Tibial artery (tissue), 4 donors: ENCODE data around the gene DPM2.
A peak's percentile ranks its signal among the peaks of the same experiment; 100 is the strongest.

Experiments used
- DNase-seq, 2 donors: peaks; one replicate each; pipeline ENCODE4 v3.0.0-alpha.2; 2019
- H3K27ac ChIP-seq, 2 donors: fragments of 200-600 bp; sonication (generic) in 1 of 2; 1 replicate in 1 of 2; 2 replicates in 1 of 2; pipeline ENCODE4 v1.5.1; 2018 to 2019; ENCODE audit warnings: mild to moderate bottlenecking in 1 of 2
- H3K27me3 ChIP-seq, 2 donors: fragments of 200-600 bp; sonication (generic) in 1 of 2; one replicate each; pipeline versions ENCODE4 v1.5.1 to v1.6.0; 2016 to 2019
- H3K36me3 ChIP-seq, 3 donors: fragments of 200-600 bp; sonication (generic) in 2 of 3; one replicate each; pipeline ENCODE4 v1.5.1; 2016 to 2019; ENCODE audit warnings: mild to moderate bottlenecking in 2 of 3
- H3K4me1 ChIP-seq, 4 donors: fragments of 200-600 bp; sonication (generic) in 2 of 4; 1 replicate in 3 of 4; 2 replicates in 1 of 4; pipeline ENCODE4 v1.5.1; 2016 to 2019
- H3K4me3 ChIP-seq, 2 donors: fragments of 200-600 bp; sonication (generic) in 1 of 2; 1 replicate in 1 of 2; 2 replicates in 1 of 2; pipeline ENCODE4 v1.5.1; 2018 to 2019; ENCODE audit warnings: mild to moderate bottlenecking in 2 of 2
- H3K9me3 ChIP-seq, 3 donors: fragments of 200-600 bp; sonication (generic) in 1 of 3; one replicate each; pipeline ENCODE4 v1.5.1; 2016 to 2019
- intact Hi-C: fragments of 100-400 bp; cut with DNase I; formaldehyde crosslinking; loops from one replicate; pipeline ENCODE4 v1.15.0; 2023; ENCODE audit warnings: low total_unique reads
- TF ChIP-seq, protein P1 (sequence below), 2 experiments: fragments of 200-600 bp in 1 of 2; fragments of 450-650 bp in 1 of 2; IDR thresholded peaks; one replicate each; pipeline ENCODE4 v1.5.1; 2017 to 2019; ENCODE audit warnings: antibody characterized with exemption in 2 of 2, mild to moderate bottlenecking in 1 of 2, moderate library complexity in 1 of 2

The DPM2 gene

GRCh38 chr9:127915801-127916719 lies 21.6 kb downstream of the DPM2 start:
- TF ChIP-seq, protein P1, sequence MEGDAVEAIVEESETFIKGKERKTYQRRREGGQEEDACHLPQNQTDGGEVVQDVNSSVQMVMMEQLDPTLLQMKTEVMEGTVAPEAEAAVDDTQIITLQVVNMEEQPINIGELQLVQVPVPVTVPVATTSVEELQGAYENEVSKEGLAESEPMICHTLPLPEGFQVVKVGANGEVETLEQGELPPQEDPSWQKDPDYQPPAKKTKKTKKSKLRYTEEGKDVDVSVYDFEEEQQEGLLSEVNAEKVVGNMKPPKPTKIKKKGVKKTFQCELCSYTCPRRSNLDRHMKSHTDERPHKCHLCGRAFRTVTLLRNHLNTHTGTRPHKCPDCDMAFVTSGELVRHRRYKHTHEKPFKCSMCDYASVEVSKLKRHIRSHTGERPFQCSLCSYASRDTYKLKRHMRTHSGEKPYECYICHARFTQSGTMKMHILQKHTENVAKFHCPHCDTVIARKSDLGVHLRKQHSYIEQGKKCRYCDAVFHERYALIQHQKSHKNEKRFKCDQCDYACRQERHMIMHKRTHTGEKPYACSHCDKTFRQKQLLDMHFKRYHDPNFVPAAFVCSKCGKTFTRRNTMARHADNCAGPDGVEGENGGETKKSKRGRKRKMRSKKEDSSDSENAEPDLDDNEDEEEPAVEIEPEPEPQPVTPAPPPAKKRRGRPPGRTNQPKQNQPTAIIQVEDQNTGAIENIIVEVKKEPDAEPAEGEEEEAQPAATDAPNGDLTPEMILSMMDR (IDR thresholded peaks at IDR 0.05), result no peak
- intact Hi-C loops, result loop anchor here (5.0 kb wide), 1 partner anchor 304 kb away; the partner anchor contains the start of gene STXBP1
- Histone ChIP-seq H3K27me3 (no peaks in the 10 kb centered on the region), H3K27ac (peak overlapping the region; percentile 74 to 87), H3K9me3 (no peaks in the 10 kb centered on the region), H3K36me3 (peaks cover 10 to 30% (median 20%) of the 10 kb centered on the region in 3 donors), H3K4me1 (peaks cover 0 to 56% (median 39%) of the 10 kb centered on the region in 4 donors), H3K4me3 (peak overlapping the region; percentile 76 to 81)
- DNase-seq, result peak in 1 of 2 donors; percentile 67

DNA sequence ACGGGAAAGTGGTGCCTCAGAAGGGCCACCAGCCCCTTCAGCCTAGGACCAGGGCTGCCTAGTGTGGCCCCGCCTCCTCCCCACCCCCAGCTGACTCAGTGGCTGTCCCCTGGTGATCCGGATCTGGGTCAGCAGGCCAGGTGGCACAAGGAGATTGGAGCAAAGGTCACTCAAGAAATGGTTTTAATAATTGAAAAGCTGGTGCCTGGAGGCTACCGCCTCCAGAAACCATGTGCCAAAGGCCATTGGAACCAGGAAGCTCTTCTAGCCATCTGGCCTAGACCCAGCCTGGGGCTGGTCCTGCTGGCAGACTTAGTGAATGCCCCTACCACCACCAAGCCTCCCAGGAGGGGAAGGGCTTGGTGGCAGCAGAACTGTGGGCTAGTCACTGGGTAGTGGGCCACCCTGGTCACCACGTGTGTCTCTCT lies 22.3 kb downstream of the DPM2 start:
- Histone ChIP-seq H3K36me3 (peaks cover 10 to 37% (median 26%) of the 10 kb centered on the region in 3 donors), H3K4me3 (peak overlapping the region; percentile 76 to 81), H3K27ac (peak overlapping the region; percentile 74 to 87), H3K4me1 (peaks cover 0 to 54% (median 38%) of the 10 kb centered on the region in 4 donors), H3K27me3 (no peaks in the 10 kb centered on the region), H3K9me3 (no peaks in the 10 kb centered on the region)
- DNase-seq, result peak in 1 of 2 donors; percentile 69
- TF ChIP-seq, protein P1 (IDR thresholded peaks at IDR 0.05), result no peak
- intact Hi-C loops, result loop anchor here (5.0 kb wide), 1 partner anchor 303 kb away; the partner anchor contains the start of gene STXBP1

GRCh38 chr9:127913682-127914081 lies 24.0 kb downstream of the DPM2 start:
- Histone ChIP-seq H3K9me3 (no peaks in the 10 kb centered on the region), H3K36me3 (peaks cover 10 to 49% (median 36%) of the 10 kb centered on the region in 3 donors), H3K4me1 (peaks cover 0 to 38% (median 33%) of the 10 kb centered on the region in 4 donors), H3K27me3 (no peaks in the 10 kb centered on the region), H3K4me3 (no peak overlapping the region), H3K27ac (no peak overlapping the region)
- no peak for DNase-seq
- TF ChIP-seq, protein P1 (IDR thresholded peaks at IDR 0.05), result no peak
- intact Hi-C loops, result no loop called here

DNA sequence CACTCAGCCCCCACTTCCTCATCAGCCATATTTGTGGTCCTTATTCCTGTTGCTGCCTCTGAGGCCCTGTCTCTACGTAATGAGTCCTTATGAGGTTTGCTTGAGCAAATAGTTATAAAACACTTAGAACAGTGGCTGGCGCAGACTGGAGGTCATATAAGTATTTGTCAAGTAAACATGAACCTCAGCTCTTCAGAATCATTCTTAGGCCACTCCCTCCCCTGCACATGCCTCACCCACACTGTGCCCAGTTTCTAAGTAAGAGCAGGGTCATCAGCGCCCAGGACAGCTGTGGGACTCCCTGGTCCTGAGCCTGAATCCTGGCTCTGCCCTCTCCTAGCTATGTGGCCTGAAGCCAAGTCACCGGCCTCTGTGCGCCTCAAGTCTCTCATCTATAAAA lies 24.8 kb downstream of the DPM2 start:
- no peak for DNase-seq
- no peaks in the 10 kb centered on the region for H3K27me3 ChIP-seq
- peaks cover 0 to 30% (median 26%) of the 10 kb centered on the region in 4 donors for H3K4me1 ChIP-seq
- peaks cover 10 to 57% (median 42%) of the 10 kb centered on the region in 3 donors for H3K36me3 ChIP-seq
- H3K4me3 ChIP-seq, result no peak overlapping the region
- intact Hi-C loops, result no loop called here
- H3K9me3 ChIP-seq, result no peaks in the 10 kb centered on the region
- TF ChIP-seq, protein P1 (IDR thresholded peaks at IDR 0.05), result no peak
- no peak overlapping the region for H3K27ac ChIP-seq

GRCh38 chr9:127912296-127912695 lies 25.4 kb downstream of the DPM2 start:
- no peak for DNase-seq
- no peaks in the 10 kb centered on the region for H3K27me3 ChIP-seq
- peaks cover 10 to 59% (median 42%) of the 10 kb centered on the region in 3 donors for H3K36me3 ChIP-seq
- TF ChIP-seq, protein P1 (IDR thresholded peaks at IDR 0.05), result no peak
- no peak overlapping the region for H3K4me3 ChIP-seq
- H3K27ac ChIP-seq, result no peak overlapping the region
- intact Hi-C loops, result no loop called here
- peaks cover 0 to 27% (median 21%) of the 10 kb centered on the region in 4 donors for H3K4me1 ChIP-seq
- no peaks in the 10 kb centered on the region for H3K9me3 ChIP-seq
